Progenitor cell of endocrine pancreas (in vitro differentiated cells): ENCODE data around the gene PRKACA. TPM values are rescaled to one million over a fixed set of nuclear protein-coding genes. Genes with fewer than 3 reads are reported as not detected.

Experiments
- DNase-seq: peaks from one replicate; pipeline ENCODE4 v3.0.0; 2021; ENCODE audit warnings: low spot score; ENCODE audit not compliant: unreplicated experiment
- H3K27ac Mint-ChIP-seq: 2 replicates; pipeline ENCODE4 v1.8.0; 2021; ENCODE audit warnings: mild to moderate bottlenecking, moderate library complexity, mixed read lengths
- H3K27me3 Mint-ChIP-seq: 2 replicates; pipeline ENCODE4 v1.8.0; 2021; ENCODE audit warnings: mixed read lengths
- H3K36me3 Mint-ChIP-seq: 2 replicates; pipeline ENCODE4 v1.8.0; 2022; ENCODE audit warnings: mixed read lengths; ENCODE audit not compliant: insufficient read depth
- H3K4me1 Mint-ChIP-seq: 2 replicates; pipeline ENCODE4 v1.8.0; 2021; ENCODE audit warnings: low read depth, mixed read lengths
- H3K4me3 Mint-ChIP-seq: 2 replicates; pipeline ENCODE4 v1.8.0; 2021; ENCODE audit warnings: low read depth, mild to moderate bottlenecking, moderate library complexity, mixed read lengths
- H3K9me3 Mint-ChIP-seq: 2 replicates; pipeline ENCODE4 v1.8.0; 2021; ENCODE audit warnings: low read depth, mixed read lengths
- total RNA-seq: library from RNA; stranded (reverse); gene quantifications from 2 replicates; pipeline ENCODE4 v1.2.1, GENCODE V29; 2021
- TF ChIP-seq, protein P1 (sequence below): fragments of 200-600 bp; sonication (generic); IDR thresholded peaks from one replicate; pipeline ENCODE4 v1.5.0; 2021; ENCODE audit warnings: antibody characterized with exemption, mild to moderate bottlenecking; ENCODE audit not compliant: unreplicated experiment

The PRKACA gene
- total RNA-seq, 1 donor from 2014 or later: 87.4 TPM

- H3K4me1 Mint-ChIP-seq: peaks cover 26% of the 10 kb centered on the region
- TF ChIP-seq, protein P1, sequence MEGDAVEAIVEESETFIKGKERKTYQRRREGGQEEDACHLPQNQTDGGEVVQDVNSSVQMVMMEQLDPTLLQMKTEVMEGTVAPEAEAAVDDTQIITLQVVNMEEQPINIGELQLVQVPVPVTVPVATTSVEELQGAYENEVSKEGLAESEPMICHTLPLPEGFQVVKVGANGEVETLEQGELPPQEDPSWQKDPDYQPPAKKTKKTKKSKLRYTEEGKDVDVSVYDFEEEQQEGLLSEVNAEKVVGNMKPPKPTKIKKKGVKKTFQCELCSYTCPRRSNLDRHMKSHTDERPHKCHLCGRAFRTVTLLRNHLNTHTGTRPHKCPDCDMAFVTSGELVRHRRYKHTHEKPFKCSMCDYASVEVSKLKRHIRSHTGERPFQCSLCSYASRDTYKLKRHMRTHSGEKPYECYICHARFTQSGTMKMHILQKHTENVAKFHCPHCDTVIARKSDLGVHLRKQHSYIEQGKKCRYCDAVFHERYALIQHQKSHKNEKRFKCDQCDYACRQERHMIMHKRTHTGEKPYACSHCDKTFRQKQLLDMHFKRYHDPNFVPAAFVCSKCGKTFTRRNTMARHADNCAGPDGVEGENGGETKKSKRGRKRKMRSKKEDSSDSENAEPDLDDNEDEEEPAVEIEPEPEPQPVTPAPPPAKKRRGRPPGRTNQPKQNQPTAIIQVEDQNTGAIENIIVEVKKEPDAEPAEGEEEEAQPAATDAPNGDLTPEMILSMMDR: no peak
- H3K4me3 Mint-ChIP-seq: peak overlapping the region; percentile 83
- no peak for DNase-seq
- no peaks in the 10 kb centered on the region for H3K36me3 Mint-ChIP-seq
- no peaks in the 10 kb centered on the region for H3K27me3 Mint-ChIP-seq
- no peaks in the 10 kb centered on the region for H3K9me3 Mint-ChIP-seq
- H3K27ac Mint-ChIP-seq: no peak overlapping the region
Observed at GRCh38 chr19:14115756-14116155, 1.8 kb downstream of the PRKACA start.

- DNase-seq: no peak
- TF ChIP-seq, protein P1: peak; percentile 57
- Mint-ChIP-seq H3K36me3 (no peaks in the 10 kb centered on the region), H3K27me3 (no peaks in the 10 kb centered on the region), H3K4me1 (peaks cover 24% of the 10 kb centered on the region), H3K4me3 (peak overlapping the region; percentile 21), H3K27ac (no peak overlapping the region), H3K9me3 (no peaks in the 10 kb centered on the region)
Observed at GRCh38 chr19:14114854-14115253, 2.7 kb downstream of the PRKACA start.

GRCh38 chr19:14114439-14114838 lies 3.1 kb downstream of the PRKACA start:
- Mint-ChIP-seq H3K36me3 (no peaks in the 10 kb centered on the region), H3K9me3 (no peaks in the 10 kb centered on the region), H3K4me1 (peaks cover 21% of the 10 kb centered on the region), H3K27ac (no peak overlapping the region), H3K4me3 (no peak overlapping the region), H3K27me3 (no peaks in the 10 kb centered on the region)
- TF ChIP-seq, protein P1: no peak
- DNase-seq: no peak

GRCh38 chr19:14113762-14114414 lies 3.7 kb downstream of the PRKACA start:
- DNase-seq: no peak
- Mint-ChIP-seq H3K27me3 (no peaks in the 10 kb centered on the region), H3K4me1 (peaks cover 16% of the 10 kb centered on the region), H3K36me3 (no peaks in the 10 kb centered on the region), H3K9me3 (no peaks in the 10 kb centered on the region), H3K27ac (no peak overlapping the region), H3K4me3 (no peak overlapping the region)
- TF ChIP-seq, protein P1: no peak

- H3K9me3 Mint-ChIP-seq: no peaks in the 10 kb centered on the region
- DNase-seq: no peak
- H3K27ac Mint-ChIP-seq: peak overlapping the region; percentile 41
- TF ChIP-seq, protein P1: no peak
- H3K36me3 Mint-ChIP-seq: no peaks in the 10 kb centered on the region
- peaks cover 11% of the 10 kb centered on the region for H3K4me1 Mint-ChIP-seq
- H3K4me3 Mint-ChIP-seq: no peak overlapping the region
- H3K27me3 Mint-ChIP-seq: no peaks in the 10 kb centered on the region
Observed at GRCh38 chr19:14112809-14113385, 4.7 kb downstream of the PRKACA start.
